H1 (cell line): ENCODE data around the gene TMEM203. TPM values are rescaled to one million over a fixed set of nuclear protein-coding genes. Genes with fewer than 3 reads are reported as not detected.

Source experiments
- CTCF ChIA-PET: fragments of 300-600 bp; sonication (Branson Sonifier 250); formaldehyde crosslinking; loops from one replicate; lab custom pipeline; 2021; ENCODE audit not compliant: partially characterized antibody; lab: Charles Lee
- POLR2A ChIA-PET: fragments of 300-600 bp; sonication (Branson Sonifier 250); formaldehyde crosslinking; loops from one replicate; lab custom pipeline; 2021; ENCODE audit warnings: inconsistent platforms; ENCODE audit not compliant: partially characterized antibody; lab: Charles Lee
- DNase-seq, 2 experiments: peaks; one replicate each; pipeline versions ENCODE4 v3.0.0 to v3.0.0-alpha.2; 2010 to 2022; ENCODE audit warnings: low spot score in 2 of 2, low read depth in 1 of 2, mixed read lengths in 1 of 2
- FAIRE-seq: peaks from 2 replicates; lab custom pipeline; 2011; peaks lifted over from hg19 to GRCh38; lab: Jason Lieb, UNC
- H2AFZ ChIP-seq: 2 replicates; pipeline ENCODE4 v1.8.1; 2012; ENCODE audit warnings: low read length, inconsistent platforms
- H2AK5ac ChIP-seq: 2 replicates; pipeline ENCODE4 v1.6.1; 2013; ENCODE audit warnings: low read depth, low read length
- H2BK120ac ChIP-seq: replicated peaks from 2 replicates; pipeline ENCODE3; 2013; ENCODE audit warnings: low read depth, low read length, inconsistent platforms
- H2BK12ac ChIP-seq: 2 replicates; pipeline ENCODE4 v1.6.1; 2013; ENCODE audit warnings: low read depth, low read length
- H2BK15ac ChIP-seq: 2 replicates; pipeline ENCODE4 v1.6.1; 2013; ENCODE audit warnings: low read length
- H2BK20ac ChIP-seq: 2 replicates; pipeline ENCODE4 v1.6.1; 2013; ENCODE audit warnings: low read length
- H2BK5ac ChIP-seq: 2 replicates; pipeline ENCODE4 v1.6.1; 2013; ENCODE audit warnings: low read depth, low read length
- H3K14ac ChIP-seq: 2 replicates; pipeline ENCODE4 v1.6.1; 2013; ENCODE audit warnings: inconsistent platforms; ENCODE audit not compliant: insufficient read length
- H3K18ac ChIP-seq: 2 replicates; pipeline ENCODE4 v1.6.1; 2013; ENCODE audit warnings: low read length; ENCODE audit errors: extremely low read depth
- H3K23ac ChIP-seq: 2 replicates; pipeline ENCODE4 v1.6.1; 2013; ENCODE audit warnings: inconsistent platforms; ENCODE audit not compliant: insufficient read length
- H3K23me2 ChIP-seq: 2 replicates; pipeline ENCODE4 v1.6.1; 2013; ENCODE audit warnings: low read depth, low read length
- H3K27ac ChIP-seq: 2 replicates; pipeline ENCODE4 v1.6.1; 2011; ENCODE audit warnings: low read depth, low read length, inconsistent platforms
- H3K27me3 ChIP-seq, 4 experiments: replicated peaks in 1 of 4; 1 replicate in 1 of 4; 2 replicates in 3 of 4; pipeline versions ENCODE4 v1.6.1 to v1.8.1; 2011 to 2013; ENCODE audit warnings: low read length in 3 of 4, mild to moderate bottlenecking in 3 of 4, inconsistent platforms in 2 of 4, mixed read lengths in 2 of 4, moderate library complexity in 1 of 4; ENCODE audit not compliant: control insufficient read depth in 3 of 4, insufficient read depth in 3 of 4; ENCODE audit errors: extremely low read depth in 1 of 4
- H3K36me3 ChIP-seq, 4 experiments: 2 replicates each; pipeline versions ENCODE4 v1.6.1 to v1.8.1; 2011 to 2013; ENCODE audit warnings: mild to moderate bottlenecking in 4 of 4, low read length in 3 of 4, moderate library complexity in 2 of 4, control low read depth in 1 of 4, inconsistent platforms in 1 of 4; ENCODE audit not compliant: insufficient read depth in 4 of 4, control insufficient read depth in 2 of 4
- H3K4ac ChIP-seq: replicated peaks from 2 replicates; pipeline ENCODE3; 2013; ENCODE audit warnings: low read length, low read depth, mixed read lengths, inconsistent platforms; ENCODE audit not compliant: insufficient read length
- H3K4me1 ChIP-seq, 4 experiments: replicated peaks in 1 of 4; 1 replicate in 1 of 4; 2 replicates in 3 of 4; pipeline versions ENCODE4 v1.6.1 to v1.8.1; 2011 to 2013; ENCODE audit warnings: low read length in 3 of 4, inconsistent platforms in 2 of 4, mixed read lengths in 1 of 4; ENCODE audit not compliant: insufficient read depth in 4 of 4, control insufficient read depth in 3 of 4
- H3K4me2 ChIP-seq, 2 experiments: 2 replicates each; pipeline versions ENCODE4 v1.6.1 to v1.8.1; 2011 to 2013; ENCODE audit warnings: low read depth in 2 of 2, low read length in 2 of 2, control low read depth in 1 of 2, inconsistent platforms in 1 of 2, mild to moderate bottlenecking in 1 of 2; ENCODE audit not compliant: insufficient read depth in 1 of 2
- H3K4me3 ChIP-seq, 4 experiments: fragments of 200-600, 300-600 bp in 1 of 4; sonication (generic), shearing (Covaris generic), sonication (Bioruptor Twin) in 1 of 4; 2 replicates each; pipeline versions ENCODE4 v1.5.1 to v1.8.1; 2011 to 2016; ENCODE audit warnings: low read length in 4 of 4, low read depth in 3 of 4, control low read depth in 2 of 4, inconsistent platforms in 2 of 4, mild to moderate bottlenecking in 2 of 4, mixed read lengths in 1 of 4, moderate library complexity in 1 of 4; ENCODE audit not compliant: insufficient read depth in 2 of 4; ENCODE audit errors: extremely low read depth in 1 of 4
- H3K56ac ChIP-seq: replicated peaks from 2 replicates; pipeline ENCODE3; 2013; ENCODE audit warnings: low read depth, mild to moderate bottlenecking, mixed read lengths, low read length, inconsistent platforms; ENCODE audit not compliant: insufficient read length
- H3K79me1 ChIP-seq: 2 replicates; pipeline ENCODE4 v1.6.1; 2013; ENCODE audit warnings: low read depth, low read length, control low read depth
- H3K79me2 ChIP-seq, 2 experiments: 2 replicates each; pipeline versions ENCODE4 v1.6.1 to v1.8.1; 2012 to 2013; ENCODE audit warnings: low read length in 2 of 2, mild to moderate bottlenecking in 2 of 2, inconsistent platforms in 1 of 2; ENCODE audit not compliant: insufficient read depth in 2 of 2, control insufficient read depth in 1 of 2
- H3K9ac ChIP-seq, 4 experiments: replicated peaks in 1 of 4; 1 replicate in 1 of 4; 2 replicates in 3 of 4; pipeline versions ENCODE4 v1.6.1 to v1.8.1; 2011 to 2013; ENCODE audit warnings: low read depth in 3 of 4, low read length in 3 of 4, control low read depth in 2 of 4, mild to moderate bottlenecking in 2 of 4, moderate library complexity in 2 of 4, inconsistent platforms in 1 of 4; ENCODE audit errors: extremely low read depth in 1 of 4
- H3K9me3 ChIP-seq, 2 experiments: 2 replicates each; pipeline versions ENCODE4 v1.6.1 to v1.8.1; 2012 to 2013; ENCODE audit warnings: mild to moderate bottlenecking in 2 of 2, moderate library complexity in 2 of 2, control low read depth in 1 of 2, inconsistent platforms in 1 of 2, low read depth in 1 of 2, low read length in 1 of 2, mixed read lengths in 1 of 2; ENCODE audit not compliant: insufficient read depth in 2 of 2
- H4K20me1 ChIP-seq, 2 experiments: replicated peaks in 1 of 2; 2 replicates each; pipeline versions ENCODE3 to v1.8.1; 2011 to 2013; ENCODE audit warnings: inconsistent platforms in 2 of 2, low read length in 2 of 2, mild to moderate bottlenecking in 1 of 2; ENCODE audit not compliant: insufficient read depth in 2 of 2, control insufficient read depth in 1 of 2
- H4K5ac ChIP-seq: 2 replicates; pipeline ENCODE4 v1.6.1; 2013; ENCODE audit warnings: low read length, low read depth, mixed read lengths, inconsistent platforms; ENCODE audit not compliant: insufficient read length
- H4K8ac ChIP-seq: 2 replicates; pipeline ENCODE4 v1.8.0; 2013; ENCODE audit warnings: mild to moderate bottlenecking, moderate library complexity, low read length, inconsistent platforms; ENCODE audit not compliant: insufficient read depth; ENCODE audit errors: extremely low read depth
- H4K91ac ChIP-seq: replicated peaks from 2 replicates; pipeline ENCODE3; 2013; ENCODE audit warnings: low read length, mixed read lengths, inconsistent platforms; ENCODE audit not compliant: insufficient read length
- CBX8 ChIP-seq: fragments of 300-800, 300-1000 bp; sonication (generic); IDR thresholded peaks from 2 replicates; pipeline ENCODE4 v1.7.1; 2016; ENCODE audit warnings: low read depth, low read length, borderline replicate concordance
- EP300 ChIP-seq, 2 experiments: IDR thresholded peaks; 1 replicate in 1 of 2; 2 replicates in 1 of 2; pipeline ENCODE4 v1.6.1; 2011 to 2012; ENCODE audit warnings: low read depth in 2 of 2, low read length in 2 of 2, mild to moderate bottlenecking in 2 of 2, borderline replicate concordance in 1 of 2, inconsistent platforms in 1 of 2, moderate library complexity in 1 of 2
- RAD21 ChIP-seq, 2 experiments: IDR thresholded peaks in 1 of 2; conservative IDR thresholded peaks in 1 of 2; 2 replicates each; pipeline ENCODE4 v1.6.1; 2011; ENCODE audit warnings: low read depth in 2 of 2, low read length in 2 of 2, improper control_type of control experiment in 1 of 2, inconsistent platforms in 1 of 2, mild to moderate bottlenecking in 1 of 2, moderate library complexity in 1 of 2
- WGBS, 2 experiments: shearing (Covaris generic) in 1 of 2; methylation state at CpG; one replicate each; pipeline versions ENCODE4 v1.1.6 to v1.1.7; 2013 to 2015; ENCODE audit warnings: low lambda C conversion rate in 2 of 2, mixed read lengths in 2 of 2, inconsistent platforms in 1 of 2, low coverage in 1 of 2, missing lambda C conversion rate in 1 of 2; ENCODE audit not compliant: insufficient replicate concordance in 2 of 2, insufficient coverage in 1 of 2, insufficient read length in 1 of 2; ENCODE audit errors: extremely low coverage in 1 of 2, missing lambda C conversion rate in 1 of 2; 5-methylcytosine and 5-hydroxymethylcytosine counted together
- polyA plus RNA-seq, 7 experiments: library from polyadenylated mRNA; depleted of rRNA in 3 of 7; stranded (reverse) in 5 of 7; unstranded in 2 of 7; fragments of >200 nt in 5 of 7; fragments of 200-250 nt in 2 of 7; gene quantifications; 1 replicate in 5 of 7; 2 replicates in 1 of 7; 4 replicates in 1 of 7; pipeline versions ENCODE4 v1.2.1 to v1.2.3, GENCODE V29; 2011 to 2013; ENCODE audit warnings: missing spikeins in 2 of 7, mixed read lengths in 2 of 7
- total RNA-seq: library from RNA; stranded (reverse); fragmentation: NEBNext Ultra II Directional; extraction: Animal tissue kit (Norgen Biotek cat#: 25700); gene quantifications from 2 replicates; pipeline ENCODE4 v1.2.1, GENCODE V29; 2021

The TMEM203 gene
- total and polyA plus RNA-seq, 2 of the 8 experiments (the other 6 are each of a cell fraction or from before 2014, with no cell fraction given): 44.1 to 57.1 TPM

DNA sequence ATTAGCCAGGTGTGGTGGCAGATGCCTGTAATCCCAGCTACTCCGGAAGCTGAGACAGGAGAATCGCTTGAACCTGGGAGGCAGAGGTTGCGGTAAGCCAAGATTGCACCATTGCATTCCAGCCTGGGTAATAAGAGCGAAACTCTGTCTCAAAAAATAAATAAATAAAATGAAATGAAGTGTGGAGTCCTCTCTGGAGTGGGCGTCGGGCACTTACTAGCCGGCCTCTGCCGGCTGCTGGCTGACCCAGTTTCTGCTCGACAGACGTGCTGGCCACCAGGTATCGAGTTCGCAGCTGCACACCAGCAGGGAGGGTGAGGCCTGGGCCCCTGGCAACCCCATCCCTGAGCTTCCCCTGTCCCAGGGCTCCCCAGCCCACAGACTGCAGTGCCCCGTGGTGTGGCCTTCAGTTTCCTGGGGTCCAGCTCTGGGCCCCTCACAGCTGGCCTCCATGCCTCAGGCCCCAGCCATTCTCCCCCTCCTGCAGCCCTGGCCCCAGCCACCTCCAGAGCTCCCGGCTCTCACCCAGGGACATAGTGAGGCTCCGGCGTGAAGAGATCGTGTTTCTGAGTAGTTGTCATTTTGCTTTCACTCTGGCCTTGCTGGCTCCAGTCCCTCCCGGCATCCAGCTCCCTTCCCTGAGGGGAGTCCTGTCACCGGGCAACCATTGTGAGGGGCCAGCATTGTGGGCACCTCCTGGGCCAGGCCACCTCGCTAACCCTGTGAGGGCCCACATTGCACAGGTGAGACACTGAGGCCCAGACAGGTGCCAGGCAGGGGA is 41.9 kb upstream of the TMEM203 start:
- 88% methylated on average over 20 of the region's 20 CpGs; no CpG with 5 or more reads in 1 of the 2 experiments for WGBS, 2 experiments
- no peak for TF ChIP-seq RAD21 (IDR thresholded peaks at IDR 0.05 in 1 of 2, conservative IDR thresholded peaks at IDR 0.05 in 1 of 2; ENCODE audit: low read depth in 2 of 2, low read length in 2 of 2)
- no peak for TF ChIP-seq CBX8
- TF ChIP-seq EP300 (IDR thresholded peaks at IDR 0.05; ENCODE audit: borderline replicate concordance in 1 of 2, low read depth in 2 of 2, low read length in 2 of 2): no peak
- no peak overlapping the region for H4K8ac ChIP-seq
- H2BK120ac ChIP-seq: no peak overlapping the region
- no peak overlapping the region for H3K56ac ChIP-seq
- FAIRE-seq (no peak), DNase-seq (no peak)
- no peak overlapping the region for H2BK12ac ChIP-seq
- ChIA-PET CTCF (interaction anchor here (0.8 to 3.3 kb wide), 8 partner anchors 9 to 59 kb away, joined by 3 to 26 read pairs (median 4); partner anchors contain the start of gene RNF224), POLR2A (interaction anchor here (1.1 to 69.9 kb wide), 3 partner anchors 10 to 34 kb away, joined by 4 to 1462 read pairs (median 1462); partner anchors contain the start of genes CYSRT1, NDOR1, NELFB and RNF208)
- no peak overlapping the region for H3K4me3 ChIP-seq
- H3K27ac ChIP-seq: no peak overlapping the region
- H2BK5ac ChIP-seq: no peak overlapping the region
- no peak overlapping the region for H4K91ac ChIP-seq
- peaks cover 0 to 5% of the 10 kb centered on the region in 2 experiments; a peak in 2 of 4 replicates for H3K79me2 ChIP-seq
- no peak overlapping the region for H2AK5ac ChIP-seq
- no peaks in the 10 kb centered on the region for H3K23me2 ChIP-seq
- no peak overlapping the region for H3K14ac ChIP-seq
- no peak overlapping the region for H2AFZ ChIP-seq
- H3K4ac ChIP-seq: no peak overlapping the region
- H3K4me2 ChIP-seq: no peak overlapping the region
- no peak overlapping the region for H3K9ac ChIP-seq
- no peak overlapping the region for H2BK20ac ChIP-seq
- H3K18ac ChIP-seq: no peak overlapping the region
- peaks cover 12 to 13% of the 10 kb centered on the region in 2 experiments for H4K20me1 ChIP-seq
- H3K79me1 ChIP-seq: no peaks in the 10 kb centered on the region; the same call in none of the 2 replicates
- H3K9me3 ChIP-seq: no peaks in the 10 kb centered on the region
- H4K5ac ChIP-seq: no peak overlapping the region
- H3K36me3 ChIP-seq: peaks cover 4 to 14% (median 12%) of the 10 kb centered on the region in 4 experiments; a peak in 7 of 8 replicates
- H3K4me1 ChIP-seq: peaks cover 0 to 20% (median 16%) of the 10 kb centered on the region in 4 experiments; a peak in 5 of 7 replicates
- no peaks in the 10 kb centered on the region; a peak in 2 of 7 replicates for H3K27me3 ChIP-seq
- no peak overlapping the region for H2BK15ac ChIP-seq
- H3K23ac ChIP-seq: no peak overlapping the region
